Endothelial cell of umbilical vein (primary cell): ENCODE measurements around the gene PTPRCAP. TPM values are rescaled to one million over a fixed set of nuclear protein-coding genes. Genes with fewer than 3 reads are reported as not detected.

ENCODE experiments used
- BruUV-seq: library from RNA; stranded (reverse); fragments of 400-500 nt; replicated peaks from 2 replicates; lab custom pipeline; 2021; lab: Mats Ljungman, UMichigan
- CTCF ChIA-PET: fragments of 300-600, 350-600 bp; sonication (Branson Sonifier 250); formaldehyde crosslinking; loops from one replicate; lab custom pipeline; 2021; ENCODE audit warnings: antibody characterized with exemption, inconsistent platforms; lab: Charles Lee
- POLR2A ChIA-PET: fragments of 300-600, 350-600 bp; sonication (Branson Sonifier 250); formaldehyde crosslinking; loops from one replicate; lab custom pipeline; 2021; ENCODE audit warnings: antibody characterized with exemption, inconsistent platforms; lab: Charles Lee
- DNase-seq: peaks from one replicate; pipeline ENCODE4 v3.0.0-alpha.2; 2011; ENCODE audit warnings: low read depth, low spot score
- FAIRE-seq: peaks from 2 replicates; lab custom pipeline; 2011; peaks lifted over from hg19 to GRCh38; lab: Jason Lieb, UNC
- H2AFZ ChIP-seq: 2 replicates; pipeline ENCODE4 v1.6.0; 2012; ENCODE audit warnings: low read depth, low read length, control low read depth, inconsistent platforms
- H3K27ac ChIP-seq: 2 replicates; pipeline ENCODE4 v1.5.1; 2011; ENCODE audit warnings: low read depth, mild to moderate bottlenecking, control low read depth, low read length, moderate library complexity; ENCODE audit not compliant: insufficient read depth
- H3K27me3 ChIP-seq, 2 experiments: 2 replicates each; pipeline versions ENCODE4 v1.6.0 to v1.6.1; 2011; ENCODE audit warnings: low read length in 2 of 2, mixed read lengths in 1 of 2; ENCODE audit not compliant: control insufficient read depth in 2 of 2, insufficient read depth in 2 of 2
- H3K36me3 ChIP-seq, 2 experiments: 2 replicates in 1 of 2; 3 replicates in 1 of 2; pipeline ENCODE4 v1.5.1; 2011; ENCODE audit warnings: low read length in 2 of 2, mild to moderate bottlenecking in 1 of 2, moderate library complexity in 1 of 2; ENCODE audit not compliant: control insufficient read depth in 2 of 2, insufficient read depth in 2 of 2; ENCODE audit errors: extremely low read depth in 1 of 2
- H3K4me1 ChIP-seq: 3 replicates; pipeline ENCODE4 v1.5.1; 2011; ENCODE audit warnings: mild to moderate bottlenecking, low read length; ENCODE audit not compliant: control insufficient read depth, insufficient read depth; ENCODE audit errors: extremely low read depth
- H3K4me2 ChIP-seq: 2 replicates; pipeline ENCODE4 v1.6.1; 2011; ENCODE audit warnings: low read length, control low read depth, mixed read lengths; ENCODE audit not compliant: insufficient read depth
- H3K4me3 ChIP-seq, 3 experiments: fragments of 200-600 bp in 1 of 3; sonication (generic), shearing (Covaris generic) in 1 of 3; replicated peaks in 1 of 3; 2 replicates each; pipeline ENCODE4 v1.5.1; 2011 to 2016; ENCODE audit warnings: control low read depth in 3 of 3, low read length in 3 of 3, mild to moderate bottlenecking in 2 of 3, inconsistent platforms in 1 of 3, low read depth in 1 of 3, moderate library complexity in 1 of 3; ENCODE audit not compliant: insufficient read depth in 1 of 3
- H3K79me2 ChIP-seq: 2 replicates; pipeline ENCODE4 v1.6.0; 2012; ENCODE audit warnings: low read length, inconsistent platforms; ENCODE audit not compliant: control insufficient read depth, insufficient read depth
- H3K9ac ChIP-seq: replicated peaks from 2 replicates; pipeline ENCODE3; 2011; ENCODE audit warnings: low read length, control low read depth; ENCODE audit not compliant: insufficient read depth; ENCODE audit errors: extremely low read depth
- H3K9me1 ChIP-seq: replicated peaks from 3 replicates; pipeline ENCODE4 v1.6.0; 2011; ENCODE audit warnings: mild to moderate bottlenecking, low read length; ENCODE audit not compliant: control insufficient read depth, insufficient read depth; ENCODE audit errors: extremely low read depth
- H3K9me3 ChIP-seq: replicated peaks from 2 replicates; pipeline ENCODE4 v1.5.1; 2012; ENCODE audit warnings: low read length, inconsistent platforms; ENCODE audit not compliant: control insufficient read depth, insufficient read depth
- H4K20me1 ChIP-seq: replicated peaks from 2 replicates; pipeline ENCODE3; 2011; ENCODE audit warnings: mild to moderate bottlenecking, low read length; ENCODE audit not compliant: control insufficient read depth, insufficient read depth; ENCODE audit errors: extremely low read depth
- EZH2 ChIP-seq: IDR thresholded peaks from 2 replicates; pipeline ENCODE4 v1.6.1; 2012; ENCODE audit warnings: borderline replicate concordance, low read depth, mild to moderate bottlenecking, moderate library complexity, low read length, inconsistent platforms; ENCODE audit not compliant: severe bottlenecking
- FOS ChIP-seq: IDR thresholded peaks from 2 replicates; pipeline ENCODE4 v1.6.1; 2011; ENCODE audit warnings: mild to moderate bottlenecking, low read length, moderate library complexity, borderline replicate concordance; ENCODE audit not compliant: insufficient read depth
- GATA2 ChIP-seq: IDR thresholded peaks from 2 replicates; pipeline ENCODE4 v1.7.0; 2011; ENCODE audit warnings: low read depth, mild to moderate bottlenecking, moderate library complexity, mixed read lengths, low read length; ENCODE audit not compliant: insufficient read length, insufficient read depth
- JUN ChIP-seq: IDR thresholded peaks from 2 replicates; pipeline ENCODE4 v1.6.1; 2011; ENCODE audit warnings: borderline replicate concordance, low read depth; ENCODE audit not compliant: insufficient read length, insufficient read depth
- MYC ChIP-seq: IDR thresholded peaks from one replicate; pipeline ENCODE4 v1.6.1; 2011; ENCODE audit warnings: mild to moderate bottlenecking, low read depth, low read length
- POLR2A ChIP-seq: IDR thresholded peaks from 2 replicates; pipeline ENCODE4 v1.6.1; 2012; ENCODE audit warnings: low read depth, mild to moderate bottlenecking, control low read depth, low read length
- POLR2AphosphoS5 ChIP-seq: IDR thresholded peaks from 2 replicates; pipeline ENCODE4 v1.6.1; 2012; ENCODE audit warnings: low read depth, mild to moderate bottlenecking, control low read depth, low read length, moderate library complexity; ENCODE audit not compliant: insufficient read depth
- dilution Hi-C: fragments of 300-500 bp; cut with MboI; formaldehyde crosslinking; loops from one replicate; pipeline ENCODE4 v1.15.0; 2019; ENCODE audit warnings: low sequenced_read_pairs; ENCODE audit not compliant: extremely low pct_ligation_motif_present
- intact Hi-C: fragments of 100-400 bp; cut with micrococcal nuclease; formaldehyde crosslinking; loops from one replicate; pipeline ENCODE4 v1.10.0; 2022
- polyA plus RNA-seq, 4 experiments: library from polyadenylated mRNA; depleted of rRNA in 3 of 4; stranded (reverse) in 3 of 4; unstranded in 1 of 4; fragments of >200 nt; gene quantifications; 2 replicates each; pipeline versions ENCODE4 v1.2.1 to v1.2.3, GENCODE V29; 2011 to 2012; ENCODE audit warnings: missing spikeins in 1 of 4
- total RNA-seq: library from RNA; stranded (reverse); gene quantifications from 2 replicates; pipeline ENCODE4 v1.2.3, GENCODE V29; 2021
- TF ChIP-seq, protein P1 (sequence below), 2 donors: IDR thresholded peaks; 1 replicate in 1 of 2; 2 replicates in 1 of 2; pipeline ENCODE4 v1.5.1; 2011; ENCODE audit warnings: low read length in 2 of 2, mild to moderate bottlenecking in 2 of 2, moderate library complexity in 2 of 2, control low read depth in 1 of 2, inconsistent platforms in 1 of 2, low read depth in 1 of 2; ENCODE audit not compliant: insufficient read depth in 1 of 2; ENCODE audit errors: extremely low read depth in 1 of 2
- TF ChIP-seq, protein P2 (sequence below): IDR thresholded peaks from 2 replicates; pipeline ENCODE4 v1.6.1; 2011; ENCODE audit not compliant: insufficient read depth, insufficient read length

Gene PTPRCAP
- total and polyA plus RNA-seq, 2 donors (not counting 3 experiments of a cell fraction or from before 2014, with no cell fraction given): 3.6 TPM; not detected in 1

DNA sequence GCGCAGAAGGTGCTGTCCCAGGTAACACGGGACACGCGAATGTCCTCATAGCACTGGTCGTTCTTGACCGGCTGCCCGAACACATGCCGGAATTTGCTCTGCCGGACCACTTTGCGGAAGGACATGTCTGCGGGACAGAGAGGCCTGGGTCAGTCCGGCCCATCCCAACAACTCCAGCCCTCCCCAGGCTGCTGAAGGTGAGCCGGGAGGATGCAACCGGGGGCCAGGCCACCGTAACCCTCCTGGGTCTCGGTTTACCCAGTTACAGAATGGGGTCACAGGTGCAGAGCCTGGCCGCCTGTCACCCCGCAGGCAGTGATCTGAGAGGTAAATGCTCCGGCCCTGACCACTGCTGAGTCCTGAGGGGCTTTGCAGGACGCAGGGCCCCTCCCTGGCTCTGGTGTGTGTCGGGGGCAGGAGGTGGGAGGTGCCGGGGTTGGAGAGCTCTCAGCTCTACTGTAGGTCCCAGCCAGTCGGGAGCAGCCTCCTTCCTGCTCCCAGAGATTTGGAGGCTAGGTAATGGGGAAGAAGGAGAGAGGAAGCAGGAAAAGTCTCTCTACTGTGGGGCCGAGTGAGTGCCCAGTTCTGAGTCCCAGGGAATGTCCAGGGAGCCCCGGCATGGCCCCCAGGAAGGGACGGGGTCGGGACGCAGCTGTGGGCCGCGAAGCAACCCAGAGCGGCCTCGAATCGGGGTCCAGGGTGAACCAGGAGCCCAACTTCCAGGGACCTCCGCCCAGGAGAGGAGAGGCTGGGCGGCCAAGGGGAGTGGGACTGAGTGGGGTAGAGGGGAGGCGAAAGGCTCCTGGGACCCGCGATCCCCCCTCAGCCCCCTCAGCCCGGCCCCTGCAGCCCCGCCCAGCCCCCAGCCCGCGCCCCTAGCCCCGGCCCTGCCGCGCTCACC lies 5.3 kb upstream of the PTPRCAP start:
- Histone ChIP-seq H3K4me2 (peak overlapping the region; percentile 83), H3K4me3 (peak overlapping the region; percentile 72 to 90 (median 77)), H4K20me1 (no peaks in the 10 kb centered on the region), H3K27ac (peak overlapping the region; percentile 72), H3K9me1 (no peaks in the 10 kb centered on the region), H3K27me3 (no peaks in the 10 kb centered on the region), H3K9me3 (no peaks in the 10 kb centered on the region), H2AFZ (no peak overlapping the region), H3K36me3 (peaks cover 0 to 19% of the 10 kb centered on the region in 2 experiments), H3K79me2 (peaks cover 11% of the 10 kb centered on the region), H3K4me1 (peaks cover 6% of the 10 kb centered on the region), H3K9ac (peak overlapping the region; percentile 89)
- ChIA-PET CTCF (interaction anchor here (0.7 to 1.2 kb wide), 2 partner anchors 9 to 41 kb away, joined by 4 read pairs; partner anchors contain the start of gene PPP1CA), POLR2A (interaction anchor here (0.6 kb wide), 1 partner anchor 57 kb away, joined by 3 read pairs; no protein-coding TSS in a partner anchor)
- TSS peak; percentile 33 for BruUV-seq
- dilution Hi-C loops (no loop called here), intact Hi-C loops (loop anchor here (1.0 to 2.0 kb wide), 5 partner anchors 14 to 62 kb away; partner anchors contain the start of genes AIP, PITPNM1 and RPS6KB2)
- FAIRE-seq: peak; percentile 21
- TF ChIP-seq POLR2AphosphoS5 (no peak), EZH2 (no peak), POLR2A (no peak), FOS (no peak), JUN (no peak), GATA2 (no peak), MYC (no peak)
- TF ChIP-seq, protein P1, sequence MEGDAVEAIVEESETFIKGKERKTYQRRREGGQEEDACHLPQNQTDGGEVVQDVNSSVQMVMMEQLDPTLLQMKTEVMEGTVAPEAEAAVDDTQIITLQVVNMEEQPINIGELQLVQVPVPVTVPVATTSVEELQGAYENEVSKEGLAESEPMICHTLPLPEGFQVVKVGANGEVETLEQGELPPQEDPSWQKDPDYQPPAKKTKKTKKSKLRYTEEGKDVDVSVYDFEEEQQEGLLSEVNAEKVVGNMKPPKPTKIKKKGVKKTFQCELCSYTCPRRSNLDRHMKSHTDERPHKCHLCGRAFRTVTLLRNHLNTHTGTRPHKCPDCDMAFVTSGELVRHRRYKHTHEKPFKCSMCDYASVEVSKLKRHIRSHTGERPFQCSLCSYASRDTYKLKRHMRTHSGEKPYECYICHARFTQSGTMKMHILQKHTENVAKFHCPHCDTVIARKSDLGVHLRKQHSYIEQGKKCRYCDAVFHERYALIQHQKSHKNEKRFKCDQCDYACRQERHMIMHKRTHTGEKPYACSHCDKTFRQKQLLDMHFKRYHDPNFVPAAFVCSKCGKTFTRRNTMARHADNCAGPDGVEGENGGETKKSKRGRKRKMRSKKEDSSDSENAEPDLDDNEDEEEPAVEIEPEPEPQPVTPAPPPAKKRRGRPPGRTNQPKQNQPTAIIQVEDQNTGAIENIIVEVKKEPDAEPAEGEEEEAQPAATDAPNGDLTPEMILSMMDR (IDR thresholded peaks at IDR 0.05; ENCODE audit: extremely low read depth in 1 of 2, insufficient read depth in 1 of 2, low read depth in 1 of 2, low read length in 2 of 2): no peak
- TF ChIP-seq, protein P2, sequence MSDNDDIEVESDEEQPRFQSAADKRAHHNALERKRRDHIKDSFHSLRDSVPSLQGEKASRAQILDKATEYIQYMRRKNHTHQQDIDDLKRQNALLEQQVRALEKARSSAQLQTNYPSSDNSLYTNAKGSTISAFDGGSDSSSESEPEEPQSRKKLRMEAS: no peak
- DNase-seq: no peak
